ENCODE data around the gene MITF.

GRCh38 chr3:69934398-69934797 lies 195.1 kb downstream of the MITF start:
- TF ChIP-seq CTCF (IDR thresholded peaks at IDR 0.05), result no peak
- no peak for TF ChIP-seq POLR2AphosphoS5 (IDR thresholded peaks at IDR 0.05)
- TF ChIP-seq EP300 (IDR thresholded peaks at IDR 0.05), result no peak
- no peak for TF ChIP-seq POLR2A (IDR thresholded peaks at IDR 0.05)

Data from stomach (tissue), 4 donors.